HFF-Myc (cell line): ENCODE measurements around the gene HSP90B1.
A peak's percentile ranks its signal among the peaks of the same experiment; 100 is the strongest.

ENCODE experiments used
- DNase-seq: peaks from one replicate; pipeline ENCODE4 v3.0.0-alpha.2; 2011; ENCODE audit warnings: low read depth; ENCODE audit errors: extremely low read depth
- H3K4me3 ChIP-seq: replicated peaks from 2 replicates; pipeline ENCODE4 v1.5.1; 2011; ENCODE audit warnings: low read depth, mild to moderate bottlenecking, control low read depth, low read length
- TF ChIP-seq, protein P1 (sequence below): IDR thresholded peaks from 2 replicates; pipeline ENCODE4 v1.5.1; 2012; ENCODE audit warnings: mild to moderate bottlenecking, low read depth, low read length, control low read depth; ENCODE audit errors: missing control alignments

HSP90B1 gene

GRCh38 chr12:103966736-103967135, 36.5 kb downstream of the HSP90B1 start:
- TF ChIP-seq, protein P1, sequence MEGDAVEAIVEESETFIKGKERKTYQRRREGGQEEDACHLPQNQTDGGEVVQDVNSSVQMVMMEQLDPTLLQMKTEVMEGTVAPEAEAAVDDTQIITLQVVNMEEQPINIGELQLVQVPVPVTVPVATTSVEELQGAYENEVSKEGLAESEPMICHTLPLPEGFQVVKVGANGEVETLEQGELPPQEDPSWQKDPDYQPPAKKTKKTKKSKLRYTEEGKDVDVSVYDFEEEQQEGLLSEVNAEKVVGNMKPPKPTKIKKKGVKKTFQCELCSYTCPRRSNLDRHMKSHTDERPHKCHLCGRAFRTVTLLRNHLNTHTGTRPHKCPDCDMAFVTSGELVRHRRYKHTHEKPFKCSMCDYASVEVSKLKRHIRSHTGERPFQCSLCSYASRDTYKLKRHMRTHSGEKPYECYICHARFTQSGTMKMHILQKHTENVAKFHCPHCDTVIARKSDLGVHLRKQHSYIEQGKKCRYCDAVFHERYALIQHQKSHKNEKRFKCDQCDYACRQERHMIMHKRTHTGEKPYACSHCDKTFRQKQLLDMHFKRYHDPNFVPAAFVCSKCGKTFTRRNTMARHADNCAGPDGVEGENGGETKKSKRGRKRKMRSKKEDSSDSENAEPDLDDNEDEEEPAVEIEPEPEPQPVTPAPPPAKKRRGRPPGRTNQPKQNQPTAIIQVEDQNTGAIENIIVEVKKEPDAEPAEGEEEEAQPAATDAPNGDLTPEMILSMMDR = no peak
- no peak for DNase-seq

GRCh38 chr12:103969391-103969790, 39.2 kb downstream of the HSP90B1 start:
- H3K4me3 ChIP-seq = no peak overlapping the region
- no peak for DNase-seq
- TF ChIP-seq, protein P1 = no peak

More at GRCh38 chr12:103966736-103967135, 36.5 kb downstream of the HSP90B1 start:
- H3K4me3 ChIP-seq = peak overlapping the region; percentile 96

DNA sequence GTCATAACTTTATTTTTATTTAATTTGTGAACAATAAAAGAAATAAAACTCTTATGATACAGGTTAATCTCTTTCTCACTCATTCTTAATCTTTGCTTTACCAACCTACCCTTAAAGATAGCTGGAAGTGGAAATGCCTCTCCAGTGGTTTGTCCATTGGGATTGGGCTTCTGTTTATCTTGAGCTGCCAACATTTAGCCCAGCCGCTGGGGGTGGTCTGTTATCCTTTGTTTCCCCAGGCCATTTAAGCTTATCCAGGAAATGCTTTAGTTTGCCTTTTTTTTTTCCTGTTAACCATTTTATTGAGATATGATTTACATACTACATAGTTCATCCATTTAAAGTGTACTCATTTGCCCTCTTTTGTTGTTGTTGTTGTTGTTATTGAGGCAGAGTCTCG, 43.7 kb downstream of the HSP90B1 start:
- TF ChIP-seq, protein P1 = no peak
- no peak overlapping the region for H3K4me3 ChIP-seq
- DNase-seq = no peak

DNA sequence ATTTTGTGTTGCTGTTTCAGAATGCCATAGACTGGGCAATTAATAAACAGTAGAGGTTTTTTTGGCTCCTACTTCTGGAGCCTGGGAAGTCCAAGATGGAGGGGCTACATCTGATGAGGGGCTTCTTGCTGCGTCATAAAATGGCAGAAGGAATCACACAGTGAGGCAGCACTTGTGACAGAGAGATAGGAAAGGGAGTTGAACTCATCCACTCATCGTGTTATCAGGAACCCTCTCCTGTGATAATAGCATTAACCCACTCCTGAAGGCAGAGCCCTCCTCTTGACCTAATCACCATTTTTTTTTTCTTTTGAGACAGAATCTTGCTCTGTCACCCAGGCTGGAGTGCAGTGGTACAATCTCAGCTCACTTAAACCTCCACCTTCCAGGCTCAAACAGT, 45.2 kb downstream of the HSP90B1 start:
- TF ChIP-seq, protein P1 = no peak
- no peak for DNase-seq
- H3K4me3 ChIP-seq = no peak overlapping the region

DNA sequence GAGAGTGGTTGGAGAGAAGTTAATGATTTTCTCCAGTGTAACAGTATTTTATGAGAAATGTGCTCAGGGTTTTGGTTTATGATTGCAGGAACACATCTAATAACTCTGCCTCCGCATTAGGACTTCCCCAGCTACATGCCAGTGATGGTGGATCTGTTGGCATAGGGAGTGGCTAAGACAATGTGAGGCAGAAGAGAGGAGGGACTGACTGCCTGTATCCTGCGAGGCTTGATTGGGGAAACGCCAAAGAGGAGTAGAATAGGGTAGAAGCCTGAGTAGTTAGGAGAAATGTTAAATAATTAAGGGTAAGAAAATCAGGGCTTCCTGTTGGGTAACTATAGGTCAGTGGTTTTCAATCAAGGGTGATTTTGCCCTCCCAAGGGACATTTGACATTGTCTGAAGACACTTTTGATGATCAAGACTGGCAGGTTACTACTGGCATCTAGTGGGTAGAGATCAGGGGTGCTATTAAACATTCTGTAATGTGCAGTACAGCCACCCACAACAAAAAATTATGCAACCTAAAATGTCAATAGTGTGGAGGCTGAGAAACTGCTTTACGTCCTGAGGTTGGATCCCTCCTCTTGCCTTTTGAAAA, 48.3 kb downstream of the HSP90B1 start:
- no peak overlapping the region for H3K4me3 ChIP-seq
- no peak for DNase-seq
- TF ChIP-seq, protein P1 = no peak

- TF ChIP-seq, protein P1 = no peak
Observed at GRCh38 chr12:103986829-103987228, 56.6 kb downstream of the HSP90B1 start.

GRCh38 chr12:103994235-103994634, 64.0 kb downstream of the HSP90B1 start:
- H3K4me3 ChIP-seq = no peak overlapping the region
- no peak for DNase-seq
- TF ChIP-seq, protein P1 = no peak

More at GRCh38 chr12:103986829-103987228, 56.6 kb downstream of the HSP90B1 start:
- DNase-seq = no peak
- H3K4me3 ChIP-seq = no peak overlapping the region
